Activated CD4-positive, CD25-positive, alpha-beta regulatory T cell treated with anti-CD3 and anti-CD28 coated beads, Interleukin-2, amount 50 U/mL, for 72 hours (primary cell): Measurements from ENCODE around the gene RNF169.

ENCODE experiments used
- DNase-seq: peaks from one replicate; pipeline ENCODE4 v3.0.0; 2021

Gene RNF169

DNA sequence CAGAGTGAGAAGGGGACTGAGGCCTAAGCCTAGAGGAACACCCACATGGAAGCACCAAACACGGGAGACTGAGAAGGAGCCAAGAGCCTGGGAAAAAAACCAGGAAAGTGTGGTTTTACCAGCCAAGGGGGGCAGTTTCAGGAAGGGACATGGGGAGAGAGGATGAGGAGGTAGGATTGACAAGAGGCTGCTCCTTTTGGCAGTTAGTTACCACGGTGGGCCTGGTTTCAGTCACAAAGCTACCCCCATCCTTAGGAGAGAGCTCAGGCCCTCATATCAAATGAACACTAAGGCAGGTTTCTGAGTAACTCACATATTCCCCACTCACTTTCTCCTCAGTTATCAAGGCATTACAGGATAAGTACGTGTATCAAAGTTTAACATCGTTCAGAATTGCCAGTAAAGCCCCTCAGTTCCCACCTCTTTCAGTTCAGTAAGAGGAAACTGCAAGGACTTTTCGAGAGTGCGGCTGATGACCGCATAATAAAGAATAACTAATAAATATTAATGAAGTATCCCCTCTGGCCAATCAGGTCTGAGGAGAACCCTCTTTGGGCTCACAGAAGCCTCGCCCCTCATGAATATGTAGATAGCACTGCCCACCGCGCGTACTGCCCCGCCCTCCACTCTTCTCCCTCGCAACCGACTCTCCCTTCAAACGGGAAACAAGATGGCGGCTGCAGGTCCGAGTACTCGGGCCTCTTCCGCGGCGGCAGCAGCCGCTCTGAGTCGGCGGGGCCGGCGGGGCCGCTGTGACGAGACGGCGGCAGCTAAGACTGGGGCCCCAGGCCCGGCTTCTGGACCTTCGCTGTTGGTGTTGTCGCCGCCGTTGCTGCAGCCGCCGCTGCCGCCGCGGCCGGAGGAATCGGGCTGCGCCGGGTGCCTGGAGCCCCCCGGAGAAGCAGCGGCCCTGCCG is at the start of gene RNF169:
Gene RNF169 (plus strand): TSS at position 639 of the 916 bp plus-strand sequence. CDS start 32 bp downstream, at position 671.
- DNase-seq: peak; percentile 89

DNA sequence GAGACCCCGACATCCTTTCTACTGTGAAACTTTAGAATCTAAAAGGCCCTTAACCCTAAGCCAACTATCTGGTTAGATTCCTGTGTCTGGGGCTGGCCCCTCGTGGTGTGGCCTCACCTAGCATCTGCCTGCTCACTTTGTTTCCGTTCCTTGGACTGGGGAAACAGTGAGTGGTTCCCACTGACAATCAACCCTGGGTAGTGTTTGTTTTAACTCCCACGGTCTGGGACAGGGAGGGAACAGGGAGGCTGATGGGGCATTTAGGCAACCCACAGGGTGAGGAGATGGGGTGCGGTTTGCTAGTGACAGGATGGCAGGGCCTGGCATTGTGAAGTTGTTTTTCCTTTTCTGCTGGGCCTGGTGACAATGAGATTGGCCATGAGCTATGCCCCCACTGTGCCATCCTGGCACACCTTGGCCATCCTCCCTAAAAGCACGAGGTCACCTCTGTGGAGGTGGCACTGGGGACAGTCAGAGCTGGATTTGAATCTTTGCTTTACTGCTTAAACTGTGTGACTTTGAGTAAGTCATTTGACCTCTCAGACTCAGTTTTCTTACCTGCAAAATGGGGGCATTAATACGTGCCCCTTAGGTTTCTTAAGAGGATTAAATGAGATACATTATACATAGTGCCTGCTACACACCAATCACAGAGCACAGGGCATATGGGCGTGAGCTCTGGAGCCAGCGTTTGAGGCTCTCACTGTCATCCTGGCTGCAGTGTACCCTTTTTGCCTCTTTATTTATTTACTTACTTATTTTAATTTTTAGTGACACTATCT is 48.8 kb upstream of the RNF169 start:
- DNase-seq: no peak

- no peak for DNase-seq
Measured at GRCh38 chr11:74701351-74701750, 47.3 kb upstream of the RNF169 start.

DNA sequence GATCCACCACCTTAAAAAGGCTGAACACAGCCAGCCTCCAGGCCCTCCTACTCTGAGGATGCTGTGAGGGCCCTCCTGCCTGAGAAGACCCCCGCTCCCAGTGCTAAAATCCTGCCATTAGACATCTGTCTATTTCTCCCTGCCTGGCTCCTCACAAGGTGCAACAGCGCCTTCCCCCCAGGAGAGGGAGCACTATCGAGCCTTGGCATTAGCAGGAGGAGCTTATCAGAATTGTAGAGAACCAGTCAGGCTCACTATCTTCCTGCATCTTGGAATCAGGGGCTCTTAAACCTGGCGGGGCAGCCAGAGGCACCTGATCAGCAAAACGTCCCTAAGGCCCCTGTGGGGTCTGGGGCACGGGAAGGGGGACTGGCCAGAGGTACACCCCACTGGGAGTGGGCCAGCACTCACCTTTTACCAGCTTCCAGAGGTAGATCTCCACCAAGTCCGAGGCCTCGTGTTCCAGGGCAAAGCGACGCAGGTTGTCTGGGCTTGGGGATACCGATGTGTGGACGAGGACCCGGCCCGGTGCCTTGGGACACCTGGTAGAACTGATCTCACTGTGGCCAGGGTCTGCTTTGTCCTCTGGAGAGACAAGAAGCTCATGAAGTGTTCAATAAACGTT is 46.2 kb upstream of the RNF169 start:
- DNase-seq: peak; percentile 49

DNA sequence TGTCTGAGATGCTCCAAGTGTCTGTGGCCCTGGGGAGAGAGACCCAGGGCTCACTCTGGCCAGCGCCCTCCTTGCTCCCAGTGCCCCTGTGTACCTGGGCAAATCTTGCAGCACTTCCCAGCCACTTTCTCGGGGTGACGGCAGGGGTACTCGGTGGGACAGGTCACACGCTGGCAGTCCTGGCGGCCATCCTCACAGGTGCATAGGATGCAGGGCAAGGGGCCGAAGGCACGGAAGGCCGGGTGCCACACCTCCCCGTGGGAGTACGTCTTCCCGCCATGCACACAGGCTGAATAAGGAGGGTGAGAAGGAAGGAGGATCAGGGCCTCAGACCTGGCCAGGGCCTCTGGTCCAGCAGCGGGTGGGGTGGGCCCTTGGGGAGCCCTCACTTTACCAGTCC is 45.4 kb upstream of the RNF169 start:
- DNase-seq: no peak

- no peak for DNase-seq
Measured at GRCh38 chr11:74707182-74707581, 41.5 kb upstream of the RNF169 start.

- no peak for DNase-seq
Measured at GRCh38 chr11:74707602-74708510, 40.8 kb upstream of the RNF169 start.

- DNase-seq: no peak
Measured at GRCh38 chr11:74709175-74709574, 39.5 kb upstream of the RNF169 start.

GRCh38 chr11:74710281-74710938 is 38.2 kb upstream of the RNF169 start:
- DNase-seq: no peak

DNA sequence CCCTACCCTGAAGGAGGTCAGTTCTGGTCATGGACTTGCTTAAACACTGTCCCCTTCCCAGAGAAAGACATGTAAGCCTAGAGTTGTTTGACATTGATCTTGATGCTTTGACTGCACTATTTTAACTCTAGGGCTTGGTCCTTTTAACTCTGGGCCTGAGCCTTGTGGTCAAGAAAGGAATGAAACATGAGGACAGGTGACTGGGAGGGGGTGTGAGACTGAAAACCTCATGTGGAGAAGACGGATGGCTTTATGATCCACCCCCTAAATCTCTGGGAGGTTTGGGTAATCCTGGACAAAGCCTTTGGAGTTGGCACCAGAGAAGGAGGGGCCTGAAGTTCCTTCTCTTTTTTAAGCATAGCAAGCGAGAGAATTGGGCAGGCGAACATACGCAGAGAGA is 35.0 kb upstream of the RNF169 start:
- no peak for DNase-seq

DNA sequence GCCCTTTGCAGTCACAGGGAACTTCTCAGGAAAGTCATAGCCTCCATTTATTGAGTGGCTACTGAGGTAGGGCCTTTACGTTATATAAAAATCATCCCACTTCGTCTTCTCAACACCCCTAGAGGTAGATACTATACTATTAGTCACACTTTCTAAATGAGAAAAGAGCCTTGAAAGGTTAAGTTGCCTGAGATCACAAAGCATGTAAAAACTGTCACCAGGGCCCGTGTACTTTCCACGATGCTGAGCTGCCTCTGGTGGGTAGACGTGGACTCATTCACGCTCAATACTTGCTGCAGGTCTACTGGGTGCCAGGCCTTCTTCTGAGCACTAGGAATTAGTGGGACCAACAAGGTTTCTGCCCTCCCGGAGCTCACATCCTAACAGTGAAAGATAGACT is 33.7 kb upstream of the RNF169 start:
- DNase-seq: no peak

DNA sequence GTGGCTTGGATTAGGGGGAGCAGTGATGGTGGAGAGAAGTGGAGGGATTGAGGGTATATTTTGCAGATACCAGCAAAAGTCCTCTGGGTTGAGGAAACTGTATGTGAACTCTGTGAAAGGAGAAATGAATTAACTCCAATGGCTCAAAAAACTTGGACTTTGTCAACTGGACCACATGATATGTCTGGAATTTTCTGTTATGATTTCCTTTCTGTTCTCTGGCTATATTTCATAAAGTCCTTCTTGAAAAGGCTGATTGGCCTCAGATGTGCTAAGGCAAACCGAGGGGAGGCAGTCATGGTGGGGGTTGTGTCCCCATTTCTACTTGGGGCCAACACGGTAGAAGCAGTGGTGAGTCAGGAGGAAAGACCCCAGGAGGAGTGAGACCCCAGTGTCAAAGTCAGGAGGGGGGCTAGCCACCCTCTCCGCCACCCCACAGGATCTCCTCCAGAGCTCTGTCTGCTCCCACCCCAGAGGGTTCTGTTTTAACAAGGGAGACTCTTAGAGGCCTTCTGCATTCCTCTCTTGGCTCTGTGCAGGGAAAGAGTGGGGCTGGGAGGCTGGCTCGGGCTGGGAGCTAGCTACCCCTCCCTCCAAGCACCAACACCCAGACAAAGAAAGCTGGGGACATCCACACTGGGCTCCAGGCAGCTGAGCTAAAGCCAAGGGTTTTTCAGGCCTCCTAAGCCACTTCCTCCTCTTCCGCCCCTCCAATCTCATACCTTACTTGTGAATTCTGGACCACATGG is 31.3 kb upstream of the RNF169 start:
- DNase-seq: no peak

GRCh38 chr11:74719011-74719410 is 29.6 kb upstream of the RNF169 start:
- no peak for DNase-seq

- no peak for DNase-seq
Measured at GRCh38 chr11:74720596-74721478, 27.8 kb upstream of the RNF169 start.

DNA sequence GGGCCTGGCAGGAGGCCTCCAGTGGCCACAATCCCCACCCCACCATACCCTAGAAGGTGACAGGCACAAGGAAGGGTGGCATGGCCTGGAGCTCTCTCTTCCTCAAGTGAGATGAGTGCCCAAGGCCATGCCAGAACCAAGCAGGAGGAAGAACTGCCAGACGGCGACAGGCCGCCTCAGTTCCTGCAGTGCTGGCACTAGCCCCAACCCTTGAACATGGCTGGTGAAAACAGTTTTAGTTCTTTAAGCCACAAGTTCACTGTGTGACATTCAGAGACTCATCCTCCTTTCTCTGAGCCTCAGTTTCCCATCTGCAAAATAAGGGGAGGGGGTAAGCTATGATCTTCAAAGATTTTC is 27.2 kb upstream of the RNF169 start:
- no peak for DNase-seq

- no peak for DNase-seq
Measured at GRCh38 chr11:74723511-74723910, 25.1 kb upstream of the RNF169 start.

GRCh38 chr11:74725701-74726100 is 22.9 kb upstream of the RNF169 start:
- no peak for DNase-seq

DNA sequence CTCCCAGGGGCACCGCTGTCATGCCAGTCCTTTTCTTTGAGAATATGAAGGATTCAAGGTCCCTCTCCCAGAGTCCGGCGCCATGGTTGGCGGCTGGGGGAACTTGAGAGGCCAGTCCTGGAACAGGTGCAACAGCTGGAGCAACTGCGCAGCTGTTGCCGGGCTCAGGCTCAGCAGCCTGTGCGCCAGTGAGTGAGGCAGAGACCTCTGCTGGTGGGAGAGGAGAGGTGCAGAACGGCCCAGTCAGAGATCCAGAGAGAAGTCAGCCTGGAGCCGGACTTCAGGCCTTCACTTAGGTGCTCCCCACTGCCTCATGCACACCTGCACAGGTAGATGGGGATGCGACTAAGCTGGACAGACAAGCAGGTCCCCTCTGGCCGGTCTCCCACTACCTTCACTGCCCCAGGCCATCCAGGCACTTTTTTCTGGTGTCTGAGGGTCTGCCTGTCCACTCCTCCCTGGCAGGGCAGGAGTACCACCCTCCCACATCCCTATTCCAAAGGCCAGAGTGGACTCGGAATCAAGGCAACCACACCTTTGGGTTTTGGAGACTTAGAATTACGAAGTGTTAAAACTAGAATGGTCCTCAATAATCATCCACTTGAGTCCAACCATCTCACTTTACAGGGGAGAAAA is 22.0 kb upstream of the RNF169 start:
- peak; percentile 58 for DNase-seq

GRCh38 chr11:74729397-74729796 is 19.3 kb upstream of the RNF169 start:
- no peak for DNase-seq
